ENCODE data around the gene B3GALNT1.
A peak's percentile ranks its signal among the peaks of the same experiment; 100 is the strongest.

Gene B3GALNT1

GRCh38 chr3:161104561-161105551 lies at the start of gene B3GALNT1:
Gene B3GALNT1 (minus strand): TSS chr3:161105349. CDS start chr3:161086754, 18,595 bp downstream.
- DNase-seq = peak; percentile 50

- no peak for DNase-seq
Measured at GRCh38 chr3:161153480-161153879, 48.3 kb upstream of the B3GALNT1 start.

- no peak for DNase-seq
Measured at GRCh38 chr3:161150001-161150525, 44.9 kb upstream of the B3GALNT1 start.

GRCh38 chr3:161149529-161149928 lies 44.4 kb upstream of the B3GALNT1 start:
- no peak for DNase-seq

GRCh38 chr3:161148832-161149475 lies 43.8 kb upstream of the B3GALNT1 start:
- DNase-seq = no peak

- DNase-seq = no peak
Measured at GRCh38 chr3:161142486-161142885, 37.3 kb upstream of the B3GALNT1 start.

GRCh38 chr3:161139686-161140085 lies 34.5 kb upstream of the B3GALNT1 start:
- no peak for DNase-seq

GRCh38 chr3:161137260-161137659 lies 32.1 kb upstream of the B3GALNT1 start:
- DNase-seq = no peak

GRCh38 chr3:161132391-161132790 lies 27.2 kb upstream of the B3GALNT1 start:
- no peak for DNase-seq

- no peak for DNase-seq
Measured at GRCh38 chr3:161126495-161126894, 21.3 kb upstream of the B3GALNT1 start.

- DNase-seq = no peak
Measured at GRCh38 chr3:161117646-161118045, 12.5 kb upstream of the B3GALNT1 start.

- DNase-seq = no peak
Measured at GRCh38 chr3:161108840-161109239, 3.7 kb upstream of the B3GALNT1 start.

- DNase-seq = no peak
Measured at GRCh38 chr3:161107311-161107710, 2.2 kb upstream of the B3GALNT1 start.

- DNase-seq = no peak
Measured at GRCh38 chr3:161103776-161104385, 1.3 kb downstream of the B3GALNT1 start.

- DNase-seq = no peak
Measured at GRCh38 chr3:161101609-161102008, 3.5 kb downstream of the B3GALNT1 start.

GRCh38 chr3:161100994-161101393 lies 4.2 kb downstream of the B3GALNT1 start:
- DNase-seq = no peak

- DNase-seq = peak; percentile 63
Measured at GRCh38 chr3:161096771-161097367, 8.3 kb downstream of the B3GALNT1 start.

GRCh38 chr3:161093895-161094294 lies 11.3 kb downstream of the B3GALNT1 start:
- no peak for DNase-seq

GRCh38 chr3:161084277-161084676 lies 20.9 kb downstream of the B3GALNT1 start:
- DNase-seq = no peak

- DNase-seq = no peak
Measured at GRCh38 chr3:161083131-161083530, 22.0 kb downstream of the B3GALNT1 start.

- no peak for DNase-seq
Measured at GRCh38 chr3:161082063-161082462, 23.1 kb downstream of the B3GALNT1 start.

GRCh38 chr3:161081633-161082032 lies 23.5 kb downstream of the B3GALNT1 start:
- no peak for DNase-seq

GRCh38 chr3:161073181-161073580 lies 32.0 kb downstream of the B3GALNT1 start:
- DNase-seq = no peak
